ENCODE measurements around the gene SRC.

The SRC gene

DNA sequence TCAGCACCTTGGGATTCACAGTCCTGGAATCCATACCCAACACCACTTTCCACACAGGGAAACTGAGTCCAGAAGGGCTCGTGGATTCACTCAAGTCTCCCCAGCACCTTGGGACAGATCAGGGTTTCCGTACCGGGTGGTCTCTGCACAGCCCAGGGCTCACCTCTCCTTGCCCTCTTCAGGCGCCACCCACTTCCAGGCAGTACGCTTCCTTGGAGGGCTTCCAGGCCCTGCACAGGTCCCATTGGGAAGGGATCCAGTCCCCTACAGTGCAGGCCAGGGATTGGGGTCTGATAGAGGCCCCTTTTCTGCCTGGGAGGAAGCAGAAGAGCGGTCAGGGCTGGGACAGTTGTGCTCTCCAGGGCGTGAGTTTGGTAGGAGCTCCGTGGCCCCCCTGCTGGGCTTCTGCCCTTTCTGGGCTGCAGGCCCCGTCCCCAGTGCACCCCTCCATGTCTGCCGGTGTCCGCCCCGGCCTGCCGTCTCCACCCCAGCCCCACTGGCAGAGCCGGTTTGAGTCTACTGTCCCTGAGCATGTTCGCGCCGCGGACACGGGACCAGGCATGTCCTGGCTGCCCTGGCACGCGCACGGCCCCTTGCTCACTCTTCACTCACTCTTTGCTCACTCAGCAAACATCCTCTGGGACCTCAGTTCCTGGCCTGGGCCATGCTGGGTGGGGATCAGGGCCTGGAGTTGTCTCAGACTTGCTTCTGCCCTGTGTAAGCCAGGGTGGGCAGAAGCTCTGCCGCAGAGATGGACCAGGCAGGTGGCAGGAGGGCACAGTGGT lies 12.6 kb downstream of the SRC start:
- Histone ChIP-seq H3K9me2 (replicated peaks; ENCODE audit: insufficient read depth, low read length) (no peaks in the 10 kb centered on the region), H3K36me3 (ENCODE audit: low read length) (no peaks in the 10 kb centered on the region), H3K27ac (ENCODE audit: low read depth, low read length) (no peak overlapping the region), H2AFZ (ENCODE audit: low read depth, low read length, severe bottlenecking) (no peak overlapping the region), H4K20me1 (ENCODE audit: low read depth, low read length) (no peaks in the 10 kb centered on the region), H3K27me3 (ENCODE audit: low read length) (no peaks in the 10 kb centered on the region), H3K9me3 (ENCODE audit: insufficient read depth, low read length) (no peaks in the 10 kb centered on the region), H3K9ac (ENCODE audit: low read length) (no peak overlapping the region), H3K79me2 (ENCODE audit: insufficient read depth, low read length) (no peaks in the 10 kb centered on the region), H3K4me3 (ENCODE audit: insufficient read depth, low read length, poor library complexity, severe bottlenecking) (no peak overlapping the region), H3F3A (ENCODE audit: insufficient read depth) (no peaks in the 10 kb centered on the region), H3K4me2 (ENCODE audit: low read depth, low read length, poor library complexity, severe bottlenecking) (no peak overlapping the region)
- TF ChIP-seq, protein P1, sequence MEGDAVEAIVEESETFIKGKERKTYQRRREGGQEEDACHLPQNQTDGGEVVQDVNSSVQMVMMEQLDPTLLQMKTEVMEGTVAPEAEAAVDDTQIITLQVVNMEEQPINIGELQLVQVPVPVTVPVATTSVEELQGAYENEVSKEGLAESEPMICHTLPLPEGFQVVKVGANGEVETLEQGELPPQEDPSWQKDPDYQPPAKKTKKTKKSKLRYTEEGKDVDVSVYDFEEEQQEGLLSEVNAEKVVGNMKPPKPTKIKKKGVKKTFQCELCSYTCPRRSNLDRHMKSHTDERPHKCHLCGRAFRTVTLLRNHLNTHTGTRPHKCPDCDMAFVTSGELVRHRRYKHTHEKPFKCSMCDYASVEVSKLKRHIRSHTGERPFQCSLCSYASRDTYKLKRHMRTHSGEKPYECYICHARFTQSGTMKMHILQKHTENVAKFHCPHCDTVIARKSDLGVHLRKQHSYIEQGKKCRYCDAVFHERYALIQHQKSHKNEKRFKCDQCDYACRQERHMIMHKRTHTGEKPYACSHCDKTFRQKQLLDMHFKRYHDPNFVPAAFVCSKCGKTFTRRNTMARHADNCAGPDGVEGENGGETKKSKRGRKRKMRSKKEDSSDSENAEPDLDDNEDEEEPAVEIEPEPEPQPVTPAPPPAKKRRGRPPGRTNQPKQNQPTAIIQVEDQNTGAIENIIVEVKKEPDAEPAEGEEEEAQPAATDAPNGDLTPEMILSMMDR (IDR thresholded peaks at IDR 0.05; ENCODE audit: insufficient read depth, low read length, poor library complexity, severe bottlenecking) = no peak
- TF ChIP-seq EZH2phosphoT487 (conservative IDR thresholded peaks at IDR 0.05; ENCODE audit: low read length) = no peak

- no peak overlapping the region for H3K4me2 ChIP-seq (ENCODE audit: low read depth, low read length, poor library complexity, severe bottlenecking)
- H3K27ac ChIP-seq (ENCODE audit: low read depth, low read length) = no peak overlapping the region
These were observed 13.4 kb downstream of the SRC start for GRCh38 chr20:37359331-37359730.

GRCh38 chr20:37359836-37360235 lies 13.9 kb downstream of the SRC start:
- no peaks in the 10 kb centered on the region for H3K79me2 ChIP-seq (ENCODE audit: insufficient read depth, low read length)
- H2AFZ ChIP-seq (ENCODE audit: low read depth, low read length, severe bottlenecking) = no peak overlapping the region
- no peaks in the 10 kb centered on the region for H3K9me3 ChIP-seq (ENCODE audit: insufficient read depth, low read length)
- no peaks in the 10 kb centered on the region for H3F3A ChIP-seq (ENCODE audit: insufficient read depth)
- H3K27me3 ChIP-seq (ENCODE audit: low read length) = no peaks in the 10 kb centered on the region
- H3K4me3 ChIP-seq (ENCODE audit: insufficient read depth, low read length, poor library complexity, severe bottlenecking) = no peak overlapping the region
- H3K36me3 ChIP-seq (ENCODE audit: low read length) = no peaks in the 10 kb centered on the region
- no peak for TF ChIP-seq EZH2phosphoT487 (conservative IDR thresholded peaks at IDR 0.05; ENCODE audit: low read length)
- no peak overlapping the region for H3K27ac ChIP-seq (ENCODE audit: low read depth, low read length)
- no peaks in the 10 kb centered on the region for H3K9me2 ChIP-seq (replicated peaks; ENCODE audit: insufficient read depth, low read length)
- H3K4me2 ChIP-seq (ENCODE audit: low read depth, low read length, poor library complexity, severe bottlenecking) = no peak overlapping the region
- H3K9ac ChIP-seq (ENCODE audit: low read length) = no peak overlapping the region
- no peaks in the 10 kb centered on the region for H4K20me1 ChIP-seq (ENCODE audit: low read depth, low read length)

More at GRCh38 chr20:37359331-37359730, 13.4 kb downstream of the SRC start:
- Histone ChIP-seq H3K9me2 (replicated peaks; ENCODE audit: insufficient read depth, low read length) (no peaks in the 10 kb centered on the region), H3F3A (ENCODE audit: insufficient read depth) (no peaks in the 10 kb centered on the region), H3K9ac (ENCODE audit: low read length) (no peak overlapping the region), H3K27me3 (ENCODE audit: low read length) (no peaks in the 10 kb centered on the region), H3K36me3 (ENCODE audit: low read length) (no peaks in the 10 kb centered on the region), H4K20me1 (ENCODE audit: low read depth, low read length) (no peaks in the 10 kb centered on the region), H2AFZ (ENCODE audit: low read depth, low read length, severe bottlenecking) (no peak overlapping the region), H3K9me3 (ENCODE audit: insufficient read depth, low read length) (no peaks in the 10 kb centered on the region), H3K4me3 (ENCODE audit: insufficient read depth, low read length, poor library complexity, severe bottlenecking) (no peak overlapping the region), H3K79me2 (ENCODE audit: insufficient read depth, low read length) (no peaks in the 10 kb centered on the region)
- TF ChIP-seq EZH2phosphoT487 (conservative IDR thresholded peaks at IDR 0.05; ENCODE audit: low read length) = no peak

- H3F3A ChIP-seq (ENCODE audit: insufficient read depth) = no peaks in the 10 kb centered on the region
- no peaks in the 10 kb centered on the region for H3K9me3 ChIP-seq (ENCODE audit: insufficient read depth, low read length)
- no peak overlapping the region for H3K4me3 ChIP-seq (ENCODE audit: insufficient read depth, low read length, poor library complexity, severe bottlenecking)
- H3K79me2 ChIP-seq (ENCODE audit: insufficient read depth, low read length) = no peaks in the 10 kb centered on the region
- H4K20me1 ChIP-seq (ENCODE audit: low read depth, low read length) = no peaks in the 10 kb centered on the region
- TF ChIP-seq, protein P1 (IDR thresholded peaks at IDR 0.05; ENCODE audit: insufficient read depth, low read length, poor library complexity, severe bottlenecking) = no peak
- no peak for TF ChIP-seq EZH2phosphoT487 (conservative IDR thresholded peaks at IDR 0.05; ENCODE audit: low read length)
- H3K27me3 ChIP-seq (ENCODE audit: low read length) = no peaks in the 10 kb centered on the region
- H2AFZ ChIP-seq (ENCODE audit: low read depth, low read length, severe bottlenecking) = no peak overlapping the region
- H3K36me3 ChIP-seq (ENCODE audit: low read length) = no peaks in the 10 kb centered on the region
- H3K4me2 ChIP-seq (ENCODE audit: low read depth, low read length, poor library complexity, severe bottlenecking) = no peak overlapping the region
- no peak overlapping the region for H3K27ac ChIP-seq (ENCODE audit: low read depth, low read length)
- no peaks in the 10 kb centered on the region for H3K9me2 ChIP-seq (replicated peaks; ENCODE audit: insufficient read depth, low read length)
- H3K9ac ChIP-seq (ENCODE audit: low read length) = no peak overlapping the region
These were observed 14.6 kb downstream of the SRC start for GRCh38 chr20:37360391-37361115.

Measured in SU-DHL-6 (cell line).